Upper lobe of right lung (tissue), 1 donor: ENCODE measurements around the gene CDH23. TPM values are rescaled to one million over a fixed set of nuclear protein-coding genes. Genes with fewer than 3 reads are reported as not detected.

Experiments used
- ATAC-seq: fragments of 200-7000 bp; cut with Tn5 transposase; one replicate; pipeline ENCODE4 v1.9.1; 2020; ENCODE audit warnings: mild to moderate bottlenecking, moderate library complexity
- DNase-seq: peaks from one replicate; pipeline ENCODE4 v3.0.0-alpha.2; 2020
- H3K27ac ChIP-seq: fragments of 200-600 bp; one replicate; pipeline ENCODE4 v1.8.0; 2022
- H3K27me3 ChIP-seq: fragments of 200-600 bp; one replicate; pipeline ENCODE4 v1.8.0; 2022; ENCODE audit warnings: mild to moderate bottlenecking
- H3K36me3 ChIP-seq: fragments of 200-600 bp; one replicate; pipeline ENCODE4 v1.8.0; 2022
- H3K4me1 ChIP-seq: fragments of 200-600 bp; one replicate; pipeline ENCODE4 v1.8.0; 2022
- H3K4me3 ChIP-seq: fragments of 200-600 bp; one replicate; pipeline ENCODE4 v1.8.0; 2022; ENCODE audit warnings: mild to moderate bottlenecking
- H3K9me3 ChIP-seq: fragments of 200-600 bp; one replicate; pipeline ENCODE4 v1.8.0; 2022
- CTCF ChIP-seq: fragments of 200-600 bp; IDR thresholded peaks from one replicate; pipeline ENCODE4 v1.8.0; 2022; ENCODE audit warnings: antibody characterized with exemption
- intact Hi-C: fragments of 100-400 bp; cut with DNase I; formaldehyde crosslinking; loops from one replicate; pipeline ENCODE4 v1.11.0; 2022
- long read RNA-seq: library from polyadenylated mRNA; unstranded; transcript quantifications from one replicate; pipeline ENCODE4 v2.0.0, GENCODE V29; 2021
- total RNA-seq: library from RNA; stranded (reverse); fragmentation: NEBNext Ultra II Directional; extraction: Animal tissue kit (Norgen Biotek cat#: 25700); gene quantifications from one replicate; pipeline ENCODE4 v1.2.1, GENCODE V29; 2021
- donor health status: DM: no; HTN: yes; CAD: no; lungs with severe emphysema.

Gene CDH23
- 10.9 TPM for total RNA-seq
- long read RNA-seq, partial matches to known transcripts = 8 of 19 reads
- long read RNA-seq, other reads (novel, unspliced or antisense) = 11 of 19 reads

DNA sequence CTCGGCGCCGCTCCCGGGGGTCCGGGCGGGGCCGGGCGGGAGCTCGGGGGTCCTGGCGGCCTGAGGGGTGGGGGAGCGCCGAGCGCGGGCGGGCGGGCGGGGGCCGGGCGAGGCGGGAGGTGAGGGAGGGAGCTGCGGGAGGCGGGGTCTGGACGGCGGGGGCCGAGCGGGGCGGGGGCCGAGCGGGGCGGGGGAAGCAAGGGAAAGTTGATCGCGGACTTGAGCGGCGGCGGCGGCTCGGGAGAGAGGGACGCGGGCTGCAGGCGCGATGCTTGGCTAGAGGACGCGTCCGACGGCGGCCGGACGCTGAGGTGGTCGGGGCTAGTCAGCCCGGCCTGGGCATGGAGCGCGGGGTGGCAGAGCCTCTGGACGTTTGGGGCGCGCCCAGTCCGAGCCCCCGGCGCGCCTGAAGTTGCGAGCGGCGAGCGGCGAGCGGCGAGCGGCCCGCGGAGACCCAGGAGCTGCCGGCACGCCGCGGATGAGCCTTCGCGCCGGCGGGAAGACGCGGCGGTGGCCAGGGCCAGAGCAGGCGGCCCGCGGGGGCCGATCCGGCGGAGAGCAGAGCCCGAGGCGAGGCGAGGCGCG, at the start of gene CDH23:
Gene CDH23 (plus strand): TSS at position 210 of the 585 bp plus-strand sequence. CDS start 42,912 bp downstream, outside the sequence.
- H3K4me3 ChIP-seq = peak within 1 kb of the TSS; percentile 50
- DNase-seq = peak; percentile 74
- H3K27me3 ChIP-seq = peaks cover 47% of the 10 kb centered on the region
- no peaks in the 10 kb centered on the region for H3K36me3 ChIP-seq
- ATAC-seq = peak; percentile 38
- intact Hi-C loops = loop anchor here (10.0 kb wide), 1 partner anchor 308 kb away; no protein-coding TSS in a partner anchor
- H3K4me1 ChIP-seq = peaks cover 10% of the 10 kb centered on the region
- no peak for TF ChIP-seq CTCF
- H3K27ac ChIP-seq = no peak within 1 kb of the TSS
- H3K9me3 ChIP-seq = no peaks in the 10 kb centered on the region

DNA sequence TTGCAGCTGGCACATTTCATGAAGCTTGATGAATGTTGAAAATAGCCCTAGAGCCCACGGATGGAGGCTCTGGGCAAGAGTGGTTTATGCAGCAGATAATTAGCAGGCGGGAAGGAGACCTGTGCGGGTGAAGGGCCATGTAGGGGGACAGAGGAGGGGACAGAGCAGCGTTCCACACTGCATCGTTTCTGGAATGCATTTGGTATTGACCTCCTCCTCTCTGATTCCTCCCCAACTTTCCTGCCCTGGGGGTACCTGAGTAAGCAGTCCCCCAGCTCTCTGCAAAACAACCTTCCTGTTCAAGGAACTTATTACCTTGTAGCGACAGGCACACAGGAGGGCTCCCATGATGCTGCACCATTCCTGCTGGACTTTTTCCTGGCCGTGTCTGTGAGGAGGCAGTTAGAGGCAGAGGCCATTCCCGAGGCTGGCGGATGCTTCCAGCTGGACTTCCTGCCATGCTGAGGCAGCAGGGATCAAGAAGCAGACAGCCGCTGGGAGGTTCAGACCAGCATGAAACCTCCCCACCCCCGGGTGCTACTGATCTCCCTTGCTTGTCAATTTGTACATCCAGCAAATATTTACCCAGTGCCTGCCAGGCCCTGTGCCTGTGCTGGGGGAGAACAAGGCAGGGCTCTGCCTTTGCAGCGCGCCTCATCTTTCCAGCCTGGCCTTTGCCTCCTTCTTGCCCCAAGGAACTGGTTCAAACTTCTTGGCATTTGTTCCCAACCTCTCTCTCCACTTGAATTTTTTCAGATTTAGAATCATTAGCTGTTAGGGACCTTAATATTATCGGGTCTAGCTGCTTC, 48.9 kb upstream of the CDH23 start:
- Histone ChIP-seq H3K4me1 (peaks cover 18% of the 10 kb centered on the region), H3K27ac (no peak overlapping the region), H3K36me3 (peaks cover 3% of the 10 kb centered on the region), H3K27me3 (no peaks in the 10 kb centered on the region), H3K9me3 (no peaks in the 10 kb centered on the region), H3K4me3 (no peak overlapping the region)
- DNase-seq = no peak
- intact Hi-C loops = no loop called here
- no peak for ATAC-seq
- no peak for TF ChIP-seq CTCF

DNA sequence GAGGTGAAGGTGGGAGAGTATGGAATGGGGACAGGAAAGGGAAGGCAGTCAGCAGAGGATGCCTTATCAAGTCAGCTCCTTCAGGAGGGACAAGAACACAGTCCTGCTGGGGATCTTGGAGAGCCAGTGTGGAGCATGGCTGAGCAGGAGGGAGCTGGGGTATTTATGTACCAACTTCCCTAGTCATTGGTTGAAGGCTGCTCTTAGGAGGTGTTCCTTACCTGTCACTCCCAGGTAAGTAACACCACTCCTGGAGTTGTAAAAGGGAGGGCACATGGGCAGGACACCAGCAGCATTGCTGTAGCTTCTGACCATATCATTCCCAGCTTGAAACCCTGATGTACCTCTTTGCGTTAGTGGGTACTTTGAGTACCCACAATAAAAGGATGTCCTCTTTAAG, 47.9 kb upstream of the CDH23 start:
- Histone ChIP-seq H3K27ac (no peak overlapping the region), H3K4me3 (no peak overlapping the region), H3K36me3 (peaks cover 6% of the 10 kb centered on the region), H3K4me1 (peaks cover 8% of the 10 kb centered on the region), H3K27me3 (no peaks in the 10 kb centered on the region), H3K9me3 (no peaks in the 10 kb centered on the region)
- ATAC-seq (no peak), DNase-seq (no peak)
- intact Hi-C loops = no loop called here
- TF ChIP-seq CTCF = no peak

- H3K4me3 ChIP-seq = no peak overlapping the region
- peaks cover 2% of the 10 kb centered on the region for H3K4me1 ChIP-seq
- no peak for TF ChIP-seq CTCF
- DNase-seq (no peak), ATAC-seq (no peak)
- intact Hi-C loops = no loop called here
- H3K9me3 ChIP-seq = no peaks in the 10 kb centered on the region
- H3K27me3 ChIP-seq = no peaks in the 10 kb centered on the region
- peaks cover 8% of the 10 kb centered on the region for H3K36me3 ChIP-seq
- no peak overlapping the region for H3K27ac ChIP-seq
Observed at GRCh38 chr10:71349406-71349805, 47.3 kb upstream of the CDH23 start.

- Histone ChIP-seq H3K9me3 (no peaks in the 10 kb centered on the region), H3K36me3 (peaks cover 16% of the 10 kb centered on the region), H3K27ac (no peak overlapping the region), H3K4me3 (no peak overlapping the region), H3K4me1 (no peaks in the 10 kb centered on the region), H3K27me3 (no peaks in the 10 kb centered on the region)
- DNase-seq (no peak), ATAC-seq (no peak)
- no peak for TF ChIP-seq CTCF
- intact Hi-C loops = no loop called here
Observed at GRCh38 chr10:71351087-71351486, 45.6 kb upstream of the CDH23 start.
